Breast epithelium (tissue), 4 donors: ENCODE data around the gene NGB. TPM values are rescaled to one million over a fixed set of nuclear protein-coding genes. Genes with fewer than 3 reads are reported as not detected.
A peak's percentile ranks its signal among the peaks of the same experiment; 100 is the strongest.

Source experiments
- DNase-seq, 2 donors: peaks; one replicate each; pipeline ENCODE4 v3.0.0-alpha.2; 2019; ENCODE audit warnings: low spot score in 2 of 2
- H3K27ac ChIP-seq, 2 donors: fragments of 200-600 bp; sonication (generic) in 1 of 2; one replicate each; pipeline ENCODE4 v1.5.1; 2016 to 2019; ENCODE audit warnings: mild to moderate bottlenecking in 1 of 2
- H3K27me3 ChIP-seq, 2 donors: fragments of 200-600 bp; sonication (generic) in 1 of 2; one replicate each; pipeline versions ENCODE4 v1.5.1 to v1.6.0; 2017 to 2019; ENCODE audit warnings: control low read depth in 1 of 2, mild to moderate bottlenecking in 1 of 2
- H3K36me3 ChIP-seq: fragments of 200-600 bp; one replicate; pipeline ENCODE4 v1.5.1; 2019
- H3K4me1 ChIP-seq, 2 donors: fragments of 200-600 bp; sonication (generic); one replicate each; pipeline ENCODE4 v1.5.1; 2016 to 2019; ENCODE audit warnings: control low read depth in 1 of 2
- H3K4me3 ChIP-seq, 3 donors: fragments of 200-600 bp; sonication (generic); 1 replicate in 2 of 3; 2 replicates in 1 of 3; pipeline ENCODE4 v1.5.1; 2016 to 2019; ENCODE audit warnings: mild to moderate bottlenecking in 3 of 3, moderate library complexity in 2 of 3
- H3K9me3 ChIP-seq, 2 donors: fragments of 200-600 bp; sonication (generic) in 1 of 2; one replicate each; pipeline ENCODE4 v1.5.1; 2016 to 2019; ENCODE audit warnings: control low read depth in 1 of 2
- CTCF ChIP-seq, 3 donors: fragments of 450-650 bp; IDR thresholded peaks; one replicate each; pipeline ENCODE4 v1.5.1; 2016 to 2017; ENCODE audit warnings: antibody characterized with exemption in 3 of 3, mild to moderate bottlenecking in 3 of 3, moderate library complexity in 3 of 3
- POLR2A ChIP-seq: fragments of 450-650 bp; IDR thresholded peaks from one replicate; pipeline ENCODE4 v1.6.1; 2016; ENCODE audit warnings: antibody characterized with exemption, mild to moderate bottlenecking, moderate library complexity
- POLR2AphosphoS5 ChIP-seq, 3 donors: sonication (generic); formaldehyde crosslinking; IDR thresholded peaks; one replicate each; pipeline ENCODE4 v1.6.1; 2017; ENCODE audit warnings: antibody characterized with exemption in 3 of 3
- intact Hi-C: fragments of 100-400 bp; cut with DNase I; formaldehyde crosslinking; loops from one replicate; pipeline ENCODE4 v1.15.1; 2023; ENCODE audit warnings: low total_unique reads
- total RNA-seq, 3 donors: library from RNA; depleted of rRNA; stranded (reverse); fragments of >200 nt; gene quantifications; one replicate each; pipeline ENCODE4 v1.1.0, GENCODE V29; 2016

The NGB gene
- total RNA-seq, 3 donors from 2014 or later: not detected

- Histone ChIP-seq H3K27ac (no peak overlapping the region), H3K4me3 (peak overlapping the region in 2 of 3 donors; percentile 30 to 50), H3K4me1 (no peaks in the 10 kb centered on the region), H3K27me3 (peaks cover 3 to 36% of the 10 kb centered on the region in 2 donors), H3K9me3 (peaks cover 9 to 17% of the 10 kb centered on the region in 2 donors), H3K36me3 (no peaks in the 10 kb centered on the region)
- DNase-seq: no peak
- intact Hi-C loops: no loop called here
- no peak for TF ChIP-seq POLR2AphosphoS5 (IDR thresholded peaks at IDR 0.05)
- no peak for TF ChIP-seq CTCF (IDR thresholded peaks at IDR 0.05)
- TF ChIP-seq POLR2A: no peak
Measured at GRCh38 chr14:77270361-77271112, 469 bp downstream of the NGB start.

GRCh38 chr14:77268989-77269600, 1.9 kb downstream of the NGB start:
- no peaks in the 10 kb centered on the region for H3K4me1 ChIP-seq
- no peak for TF ChIP-seq POLR2AphosphoS5 (IDR thresholded peaks at IDR 0.05)

GRCh38 chr14:77267937-77268699, 2.9 kb downstream of the NGB start:
- no peaks in the 10 kb centered on the region for H3K36me3 ChIP-seq
- peaks cover 3 to 36% of the 10 kb centered on the region in 2 donors for H3K27me3 ChIP-seq
- no peak overlapping the region for H3K4me3 ChIP-seq
- intact Hi-C loops: no loop called here
- TF ChIP-seq POLR2AphosphoS5 (IDR thresholded peaks at IDR 0.05): no peak
- no peak for TF ChIP-seq CTCF (IDR thresholded peaks at IDR 0.05)
- TF ChIP-seq POLR2A: no peak
- no peak for DNase-seq
- no peaks in the 10 kb centered on the region for H3K4me1 ChIP-seq
- no peak overlapping the region for H3K27ac ChIP-seq
- H3K9me3 ChIP-seq: peaks cover 8 to 9% of the 10 kb centered on the region in 2 donors

More at GRCh38 chr14:77268989-77269600, 1.9 kb downstream of the NGB start:
- no peak for DNase-seq
- Histone ChIP-seq H3K4me3 (no peak overlapping the region), H3K36me3 (no peaks in the 10 kb centered on the region), H3K27ac (no peak overlapping the region), H3K9me3 (peaks cover 9 to 14% of the 10 kb centered on the region in 2 donors), H3K27me3 (peaks cover 3 to 36% of the 10 kb centered on the region in 2 donors)
- intact Hi-C loops: no loop called here

- H3K36me3 ChIP-seq: no peaks in the 10 kb centered on the region
- no peak for DNase-seq
- H3K4me3 ChIP-seq: no peak overlapping the region
- intact Hi-C loops: no loop called here
- H3K9me3 ChIP-seq: peaks cover 8 to 9% of the 10 kb centered on the region in 2 donors
- peaks cover 3 to 22% of the 10 kb centered on the region in 2 donors for H3K27me3 ChIP-seq
- no peaks in the 10 kb centered on the region for H3K4me1 ChIP-seq
- TF ChIP-seq POLR2A (no peak), POLR2AphosphoS5 (IDR thresholded peaks at IDR 0.05) (no peak), CTCF (IDR thresholded peaks at IDR 0.05) (no peak)
- H3K27ac ChIP-seq: no peak overlapping the region
Measured at GRCh38 chr14:77266336-77266735, 4.7 kb downstream of the NGB start.

GRCh38 chr14:77265561-77266335, 5.3 kb downstream of the NGB start:
- Histone ChIP-seq H3K27me3 (peaks cover 0 to 17% of the 10 kb centered on the region in 2 donors), H3K9me3 (peaks cover 8 to 9% of the 10 kb centered on the region in 2 donors), H3K4me3 (no peak overlapping the region), H3K36me3 (no peaks in the 10 kb centered on the region), H3K4me1 (no peaks in the 10 kb centered on the region), H3K27ac (no peak overlapping the region)
- DNase-seq: no peak
- TF ChIP-seq POLR2A (no peak), CTCF (IDR thresholded peaks at IDR 0.05) (no peak), POLR2AphosphoS5 (IDR thresholded peaks at IDR 0.05) (no peak)
- intact Hi-C loops: no loop called here
